ENCODE measurements around the gene PAGR1. TPM values are rescaled to one million over a fixed set of nuclear protein-coding genes. Genes with fewer than 3 reads are reported as not detected.

PAGR1 gene
- total and polyA plus RNA-seq, 2 of the 13 experiments (the other 11 are each of a cell fraction or from before 2014, with no cell fraction given), result 9.8 to 66.4 TPM

GRCh38 chr16:29805232-29806098 lies 10.5 kb upstream of the PAGR1 start (continued):
- TF ChIP-seq STAT6 (CRISPR knock-in tag; IDR thresholded peaks at IDR 0.05; ENCODE audit: borderline replicate concordance) (peak; percentile 84; the same call in 1 of the 2 replicates), NCOA2 (CRISPR knock-in tag; IDR thresholded peaks at IDR 0.05) (peak; percentile 85), ZNF747 (CRISPR knock-in tag; IDR thresholded peaks at IDR 0.05; ENCODE audit: borderline replicate concordance) (peak; percentile 86), ZNF720 (CRISPR knock-in tag; IDR thresholded peaks at IDR 0.05) (no peak), SOX13 (IDR thresholded peaks at IDR 0.05) (peak; percentile 26; the same call in 1 of the 2 replicates), SOX13 (CRISPR knock-in tag; conservative IDR thresholded peaks at IDR 0.05 in 1 of 2, IDR thresholded peaks at IDR 0.05 in 1 of 2) (peak in 1 of 2 experiments; percentile 72; a peak in 2 of 4 replicates), ZBTB25 (CRISPR knock-in tag; IDR thresholded peaks at IDR 0.05) (peak; percentile 99), SNAPC5 (CRISPR knock-in tag; IDR thresholded peaks at IDR 0.05; ENCODE audit: borderline replicate concordance) (peak; percentile 95; the same call in 1 of the 2 replicates), FOXP4 (CRISPR knock-in tag; IDR thresholded peaks at IDR 0.05) (peak; percentile 84), ZBTB40 (IDR thresholded peaks at IDR 0.05) (no peak), ZBTB40 (CRISPR knock-in tag; IDR thresholded peaks at IDR 0.05) (peak; percentile 93)

All from HepG2 (cell line).